GM12874 (cell line): ENCODE measurements around the gene OSM.

ENCODE experiments used
- TF ChIP-seq, protein P1 (sequence below): IDR thresholded peaks from 2 replicates; pipeline ENCODE4 v1.5.1; 2011; ENCODE audit warnings: low read depth, mild to moderate bottlenecking, control low read depth, low read length, moderate library complexity; ENCODE audit not compliant: insufficient read depth

The OSM gene

DNA sequence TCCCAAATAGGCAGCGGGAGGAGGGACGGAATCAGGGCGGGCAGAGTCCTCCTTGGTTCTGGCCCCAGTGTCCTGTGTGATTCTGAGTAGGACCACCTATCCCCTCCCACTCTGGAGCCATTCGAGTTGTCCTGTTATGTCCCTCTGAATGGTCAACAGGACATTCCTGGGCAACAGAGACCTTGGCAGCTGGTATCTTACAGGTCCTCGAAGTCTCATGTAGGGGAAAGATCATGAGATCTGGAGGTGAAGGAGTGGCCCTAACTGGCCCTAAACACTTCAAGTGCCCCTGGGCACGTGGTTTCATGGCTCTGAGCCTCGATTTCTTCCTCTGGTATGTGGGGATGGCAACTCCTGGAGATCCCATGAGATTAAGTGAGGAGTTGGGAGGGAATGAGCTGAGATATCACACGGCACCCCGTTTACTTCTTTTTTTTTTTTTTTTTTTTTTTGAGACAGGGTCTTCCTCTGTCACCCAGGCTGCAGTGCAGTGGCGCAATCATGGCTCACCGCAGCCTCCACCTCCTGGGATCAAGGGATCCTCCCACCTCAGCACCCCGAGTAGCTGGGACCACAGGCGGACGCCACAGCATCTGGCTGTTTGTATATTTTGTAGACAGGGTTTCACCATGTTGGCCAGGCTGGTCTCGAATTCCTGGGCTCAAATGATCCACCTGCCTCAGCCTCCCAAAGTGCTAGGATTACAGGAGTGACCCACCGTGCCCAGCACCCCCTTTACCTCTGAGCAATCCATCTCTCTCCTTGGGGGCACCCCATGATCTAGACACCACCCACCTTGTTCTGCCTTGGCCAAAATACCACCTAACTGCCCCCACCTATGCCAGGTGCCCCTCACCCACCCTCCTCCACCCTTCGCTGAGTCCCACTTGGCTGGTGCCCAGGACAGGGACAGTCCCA, 26.9 kb downstream of the OSM start:
- TF ChIP-seq, protein P1, sequence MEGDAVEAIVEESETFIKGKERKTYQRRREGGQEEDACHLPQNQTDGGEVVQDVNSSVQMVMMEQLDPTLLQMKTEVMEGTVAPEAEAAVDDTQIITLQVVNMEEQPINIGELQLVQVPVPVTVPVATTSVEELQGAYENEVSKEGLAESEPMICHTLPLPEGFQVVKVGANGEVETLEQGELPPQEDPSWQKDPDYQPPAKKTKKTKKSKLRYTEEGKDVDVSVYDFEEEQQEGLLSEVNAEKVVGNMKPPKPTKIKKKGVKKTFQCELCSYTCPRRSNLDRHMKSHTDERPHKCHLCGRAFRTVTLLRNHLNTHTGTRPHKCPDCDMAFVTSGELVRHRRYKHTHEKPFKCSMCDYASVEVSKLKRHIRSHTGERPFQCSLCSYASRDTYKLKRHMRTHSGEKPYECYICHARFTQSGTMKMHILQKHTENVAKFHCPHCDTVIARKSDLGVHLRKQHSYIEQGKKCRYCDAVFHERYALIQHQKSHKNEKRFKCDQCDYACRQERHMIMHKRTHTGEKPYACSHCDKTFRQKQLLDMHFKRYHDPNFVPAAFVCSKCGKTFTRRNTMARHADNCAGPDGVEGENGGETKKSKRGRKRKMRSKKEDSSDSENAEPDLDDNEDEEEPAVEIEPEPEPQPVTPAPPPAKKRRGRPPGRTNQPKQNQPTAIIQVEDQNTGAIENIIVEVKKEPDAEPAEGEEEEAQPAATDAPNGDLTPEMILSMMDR, result no peak

DNA sequence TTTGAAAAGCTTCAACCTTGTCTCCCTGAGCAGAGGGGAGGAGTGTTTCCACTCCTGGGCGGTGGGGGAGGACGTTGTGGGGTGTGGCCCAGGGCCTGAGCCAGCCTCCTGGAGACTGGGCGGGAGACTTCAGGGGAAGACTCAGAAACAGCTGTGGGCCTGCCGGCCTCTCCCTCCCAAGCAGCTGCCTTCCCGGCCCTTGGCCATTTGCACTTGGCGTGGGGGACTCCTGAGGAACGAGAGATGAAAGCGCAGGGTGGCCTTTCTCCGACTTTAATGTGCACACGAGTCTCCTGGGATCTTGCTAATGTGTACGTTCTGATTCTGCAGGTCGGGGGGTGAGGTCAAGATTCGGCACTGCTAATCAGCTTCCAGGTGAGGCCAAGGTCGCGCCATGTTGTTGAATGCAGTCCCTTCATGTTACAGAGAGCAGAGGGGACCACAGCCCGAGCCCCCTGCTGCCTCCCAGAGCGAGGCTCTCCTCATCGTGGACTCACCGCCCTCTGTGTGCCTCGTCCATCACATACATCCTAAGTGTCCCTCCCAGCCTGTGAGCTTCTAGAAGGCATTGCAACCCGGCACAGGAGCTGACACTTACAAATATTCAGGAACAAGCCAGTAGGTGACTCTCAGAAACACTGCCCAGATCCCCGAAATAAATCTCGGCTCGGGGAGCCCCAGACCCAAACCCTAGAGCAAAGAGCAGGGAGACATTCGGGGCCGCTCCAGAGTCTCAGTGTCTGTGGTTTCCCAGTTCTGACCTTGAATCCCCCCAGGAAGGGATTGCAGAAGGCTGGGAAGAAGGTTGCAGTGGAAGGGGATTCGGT, 27.8 kb downstream of the OSM start:
- TF ChIP-seq, protein P1, result no peak

DNA sequence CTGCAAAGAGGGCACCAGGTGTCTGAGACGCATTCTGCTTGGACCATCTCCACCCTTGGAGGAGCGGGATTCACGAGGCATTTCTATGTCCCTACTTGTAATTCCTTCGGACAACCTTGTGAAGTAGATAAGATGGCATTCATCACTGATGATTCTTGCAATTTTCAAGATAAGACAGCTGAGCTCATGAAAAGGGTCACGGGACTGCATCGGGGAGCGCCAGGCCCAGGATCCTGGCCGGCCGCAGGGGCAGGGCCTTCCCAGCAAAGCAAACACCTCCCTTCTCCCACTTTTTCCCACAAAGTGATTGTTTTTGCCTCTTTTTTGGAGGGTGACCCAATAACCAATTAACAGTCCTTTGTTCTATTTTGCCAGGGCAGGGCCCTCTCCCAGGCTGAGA, 28.5 kb downstream of the OSM start:
- TF ChIP-seq, protein P1, result no peak

DNA sequence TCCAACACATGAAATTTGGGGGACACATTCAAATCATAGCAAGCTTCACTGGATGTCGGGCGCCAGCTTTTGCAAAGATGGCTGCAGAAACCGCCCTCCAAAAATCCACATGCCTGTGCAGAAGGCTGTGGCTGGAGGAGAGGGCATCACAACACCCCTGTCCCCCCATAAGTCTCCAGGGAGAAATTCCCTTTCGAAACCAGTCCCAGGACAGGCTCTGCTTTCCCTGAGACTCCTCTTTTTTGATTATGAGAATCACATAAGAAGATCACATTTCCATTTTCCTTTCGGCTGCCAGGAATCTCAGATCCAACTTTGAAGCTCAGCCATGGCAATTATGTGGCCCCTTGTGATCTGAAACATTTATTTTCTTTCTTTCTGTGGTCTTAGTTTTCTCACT, 29.8 kb downstream of the OSM start:
- TF ChIP-seq, protein P1, result no peak

DNA sequence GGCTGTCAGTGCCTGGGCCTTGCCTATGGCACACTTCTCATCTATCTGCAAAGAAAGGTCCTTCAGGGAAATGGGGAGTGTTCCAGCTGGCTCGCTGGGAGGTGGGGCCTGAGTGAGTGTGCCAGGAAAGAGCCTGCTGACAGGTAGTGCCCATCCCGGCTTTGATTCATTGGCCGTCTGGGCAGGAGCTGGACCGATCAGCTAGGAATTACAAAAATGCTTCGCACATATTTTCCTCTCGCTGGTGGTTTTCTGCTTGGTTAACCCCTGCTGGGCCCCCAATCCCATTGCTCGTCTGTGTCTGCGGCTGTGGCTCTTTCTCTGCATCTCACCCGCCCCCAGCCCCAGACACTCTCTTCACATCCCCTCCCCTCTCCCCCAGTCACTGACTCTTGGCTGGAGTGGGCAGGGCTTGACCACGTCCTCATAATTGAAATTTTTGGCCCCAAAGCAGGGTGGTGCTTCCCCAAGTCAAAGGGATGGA, 30.9 kb downstream of the OSM start:
- TF ChIP-seq, protein P1, result no peak

DNA sequence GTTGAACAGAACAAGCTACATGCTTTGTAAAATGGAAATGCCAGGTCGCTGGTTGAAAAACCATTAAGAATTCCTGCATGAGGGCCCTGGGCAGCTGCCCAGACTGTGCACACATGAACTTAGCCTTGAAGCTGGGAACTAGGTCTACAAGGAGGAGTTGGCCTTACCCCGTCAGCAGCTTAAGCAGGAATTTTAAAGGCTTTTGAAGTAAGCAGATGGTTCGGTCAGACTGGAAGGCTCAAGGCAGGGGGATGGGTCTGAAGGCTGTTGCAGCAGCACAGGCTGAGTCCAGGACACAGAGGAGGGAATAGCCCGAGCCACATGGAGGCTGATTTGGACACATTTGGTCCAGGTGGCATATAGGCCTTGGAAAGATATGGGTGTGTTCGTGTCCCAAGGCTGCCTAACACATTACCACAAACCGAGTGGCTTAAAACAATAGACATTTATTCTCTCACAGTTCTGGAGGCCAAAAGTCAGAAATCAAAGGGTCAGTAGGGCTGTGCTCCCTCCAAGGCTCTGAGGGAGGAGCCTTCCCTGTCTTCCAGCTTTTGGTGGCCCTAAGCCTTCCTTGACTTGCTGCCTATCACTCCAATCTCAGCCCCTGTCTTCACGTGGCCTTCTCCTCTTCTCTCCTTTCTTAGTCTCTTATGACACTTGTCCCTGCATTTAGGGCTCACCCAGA, 31.7 kb downstream of the OSM start:
- TF ChIP-seq, protein P1, result no peak

DNA sequence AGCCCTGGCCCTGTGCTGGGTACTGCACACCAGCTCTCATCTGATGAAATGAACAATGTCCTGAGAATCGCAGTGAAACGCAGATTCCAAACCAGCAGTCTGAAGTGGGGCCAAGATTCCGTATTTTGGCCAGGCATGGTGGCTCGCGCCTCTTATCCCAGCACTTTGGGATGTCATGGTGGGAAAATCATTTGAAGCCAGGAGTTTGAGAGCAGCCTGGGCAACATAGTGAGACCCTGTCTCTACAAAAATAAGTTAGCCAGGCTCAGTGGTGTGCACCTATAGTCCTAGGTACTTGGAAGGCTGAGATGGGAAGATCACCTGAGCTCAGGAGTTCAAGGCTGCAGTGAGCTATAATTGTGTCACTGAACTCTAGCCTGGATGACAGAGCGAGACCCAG, 33.1 kb downstream of the OSM start:
- TF ChIP-seq, protein P1, result no peak
